ENCODE measurements around the gene ALDOA. TPM values are rescaled to one million over a fixed set of nuclear protein-coding genes. Genes with fewer than 3 reads are reported as not detected.

The ALDOA gene
- total RNA-seq, 6 donors from 2014 or later: 303 to 964 (median 731) TPM

GRCh38 chr16:30067584-30067916, 2.0 kb downstream of the ALDOA start:
- WGBS, 2 donors: 88 to 90% methylated on average over 6 of the region's 6 CpGs
- Histone ChIP-seq H3K27ac (peak overlapping the region in 3 of 4 donors; percentile 96 to 98 (median 98)), H3K4me1 (peaks cover 36 to 54% (median 44%) of the 10 kb centered on the region in 4 donors), H3K9me3 (no peaks in the 10 kb centered on the region), H3K27me3 (no peaks in the 10 kb centered on the region), H3K36me3 (peaks cover 29 to 57% (median 55%) of the 10 kb centered on the region in 4 donors), H3K4me3 (peak overlapping the region in 3 of 4 donors; percentile 74 to 99 (median 78))
- no peak for TF ChIP-seq POLR2A (IDR thresholded peaks at IDR 0.05)
- TF ChIP-seq EP300 (IDR thresholded peaks at IDR 0.05): no peak
- no peak for ATAC-seq (ENCODE audit: low FRiP score in 2 of 2)
- DNase-seq: no peak

DNA sequence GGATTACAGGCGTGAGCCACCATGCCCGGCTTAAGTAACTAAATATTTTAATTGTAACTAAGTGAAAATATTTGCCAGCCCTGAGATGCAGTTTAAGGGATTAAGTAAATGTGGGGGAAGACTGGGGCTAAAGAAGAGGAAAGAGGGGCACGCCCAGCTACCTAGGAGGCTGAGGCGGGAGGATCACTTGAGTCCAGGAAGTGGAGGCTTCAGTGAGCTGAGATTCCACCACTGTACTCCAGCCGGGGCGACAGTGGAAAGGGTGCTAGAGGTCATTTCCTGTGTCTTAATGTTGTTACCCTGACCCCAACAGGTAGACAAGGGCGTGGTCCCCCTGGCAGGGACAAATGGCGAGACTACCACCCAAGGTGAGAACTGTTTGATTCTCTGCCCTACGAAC, 2.8 kb downstream of the ALDOA start:
- peaks cover 29 to 62% (median 58%) of the 10 kb centered on the region in 4 donors for H3K36me3 ChIP-seq
- ATAC-seq (ENCODE audit: low FRiP score in 2 of 2) (no peak), DNase-seq (no peak)
- H3K27ac ChIP-seq: peak overlapping the region in 2 of 4 donors; percentile 28 to 37
- WGBS, 2 donors: 85 to 92% methylated on average over 8 to 9 of the region's 9 CpGs
- TF ChIP-seq POLR2A (IDR thresholded peaks at IDR 0.05): no peak
- TF ChIP-seq POLR2AphosphoS5 (IDR thresholded peaks at IDR 0.05): no peak
- H3K4me1 ChIP-seq: peaks cover 35 to 51% (median 41%) of the 10 kb centered on the region in 4 donors
- H3K27me3 ChIP-seq: no peaks in the 10 kb centered on the region
- no peak overlapping the region for H3K4me3 ChIP-seq
- H3K9me3 ChIP-seq: no peaks in the 10 kb centered on the region

DNA sequence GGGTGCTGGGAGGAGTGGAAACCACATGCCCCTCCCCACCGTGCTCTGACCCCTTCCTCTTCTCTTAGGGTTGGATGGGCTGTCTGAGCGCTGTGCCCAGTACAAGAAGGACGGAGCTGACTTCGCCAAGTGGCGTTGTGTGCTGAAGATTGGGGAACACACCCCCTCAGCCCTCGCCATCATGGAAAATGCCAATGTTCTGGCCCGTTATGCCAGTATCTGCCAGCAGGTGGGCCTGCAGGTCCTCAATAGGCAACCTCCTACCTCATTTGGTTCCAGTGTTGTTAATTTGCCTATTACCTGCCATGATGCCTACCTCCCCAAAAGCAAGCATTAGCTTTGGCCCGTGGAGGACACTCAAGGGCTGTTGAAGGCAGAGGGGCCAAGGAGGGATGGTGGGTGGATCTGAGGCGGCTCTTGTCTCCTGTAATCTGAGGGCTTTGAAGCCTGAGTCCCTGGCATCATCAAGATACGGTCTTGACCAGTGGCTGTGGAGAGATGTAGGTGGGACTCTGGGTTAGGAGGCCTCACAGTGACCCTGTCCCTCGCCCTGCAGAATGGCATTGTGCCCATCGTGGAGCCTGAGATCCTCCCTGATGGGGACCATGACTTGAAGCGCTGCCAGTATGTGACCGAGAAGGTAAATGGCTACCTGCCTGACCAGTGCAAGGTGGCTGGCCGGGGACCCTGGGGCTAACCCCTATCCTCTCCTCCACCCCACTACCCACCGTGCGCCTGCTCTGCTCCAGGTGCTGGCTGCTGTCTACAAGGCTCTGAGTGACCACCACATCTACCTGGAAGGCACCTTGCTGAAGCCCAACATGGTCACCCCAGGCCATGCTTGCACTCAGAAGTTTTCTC, 3.4 kb downstream of the ALDOA start:
- no peak overlapping the region for H3K4me3 ChIP-seq
- H3K9me3 ChIP-seq: no peaks in the 10 kb centered on the region
- ATAC-seq (ENCODE audit: low FRiP score in 2 of 2) (no peak), DNase-seq (no peak)
- no peaks in the 10 kb centered on the region for H3K27me3 ChIP-seq
- H3K36me3 ChIP-seq: peaks cover 29 to 67% (median 58%) of the 10 kb centered on the region in 4 donors
- H3K4me1 ChIP-seq: peaks cover 28 to 45% (median 34%) of the 10 kb centered on the region in 4 donors
- TF ChIP-seq EP300 (IDR thresholded peaks at IDR 0.05) (no peak), CTCF (IDR thresholded peaks at IDR 0.05) (peak in 5 of 6 experiments; percentile 18 to 68 (median 31))
- 81 to 84% methylated on average over 11 to 17 of the region's 17 CpGs for WGBS, 2 donors
- H3K27ac ChIP-seq: peak overlapping the region in 2 of 4 donors; percentile 28 to 37

DNA sequence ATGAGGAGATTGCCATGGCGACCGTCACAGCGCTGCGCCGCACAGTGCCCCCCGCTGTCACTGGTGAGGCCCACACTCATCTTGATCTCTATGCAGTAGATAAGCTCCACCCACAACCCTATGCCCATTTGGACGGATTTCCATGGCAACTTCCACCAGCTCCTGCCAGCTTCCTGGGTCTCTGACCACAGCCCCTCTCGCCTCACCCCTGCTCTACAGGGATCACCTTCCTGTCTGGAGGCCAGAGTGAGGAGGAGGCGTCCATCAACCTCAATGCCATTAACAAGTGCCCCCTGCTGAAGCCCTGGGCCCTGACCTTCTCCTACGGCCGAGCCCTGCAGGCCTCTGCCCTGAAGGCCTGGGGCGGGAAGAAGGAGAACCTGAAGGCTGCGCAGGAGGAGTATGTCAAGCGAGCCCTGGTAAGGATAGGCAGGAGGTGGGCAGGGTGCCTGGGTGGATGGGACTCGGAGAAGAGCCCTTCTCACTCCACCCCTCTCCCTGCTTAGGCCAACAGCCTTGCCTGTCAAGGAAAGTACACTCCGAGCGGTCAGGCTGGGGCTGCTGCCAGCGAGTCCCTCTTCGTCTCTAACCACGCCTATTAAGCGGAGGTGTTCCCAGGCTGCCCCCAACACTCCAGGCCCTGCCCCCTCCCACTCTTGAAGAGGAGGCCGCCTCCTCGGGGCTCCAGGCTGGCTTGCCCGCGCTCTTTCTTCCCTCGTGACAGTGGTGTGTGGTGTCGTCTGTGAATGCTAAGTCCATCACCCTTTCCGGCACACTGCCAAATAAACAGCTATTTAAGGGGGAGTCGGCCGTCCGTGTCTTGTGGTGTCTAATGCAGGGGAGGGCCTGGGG, 4.3 kb downstream of the ALDOA start:
- no peak overlapping the region for H3K4me3 ChIP-seq
- TF ChIP-seq POLR2A (IDR thresholded peaks at IDR 0.05) (no peak), CTCF (IDR thresholded peaks at IDR 0.05) (no peak), POLR2AphosphoS5 (IDR thresholded peaks at IDR 0.05) (no peak), EP300 (IDR thresholded peaks at IDR 0.05) (no peak)
- peak overlapping the region in 2 of 4 donors; percentile 19 to 37 for H3K27ac ChIP-seq
- H3K27me3 ChIP-seq: no peaks in the 10 kb centered on the region
- DNase-seq: peak in 1 of 2 donors; percentile 82
- 81 to 83% methylated on average over 31 of the region's 31 CpGs for WGBS, 2 donors
- H3K9me3 ChIP-seq: no peaks in the 10 kb centered on the region
- H3K36me3 ChIP-seq: peaks cover 29 to 67% (median 58%) of the 10 kb centered on the region in 4 donors
- ATAC-seq (ENCODE audit: low FRiP score in 2 of 2): no peak
- peaks cover 24 to 47% (median 34%) of the 10 kb centered on the region in 4 donors for H3K4me1 ChIP-seq

GRCh38 chr16:30070490-30070889, 4.9 kb downstream of the ALDOA start:
- H3K36me3 ChIP-seq: peaks cover 29 to 67% (median 58%) of the 10 kb centered on the region in 4 donors

More at GRCh38 chr16:30070490-30070889, 4.9 kb downstream of the ALDOA start:
- ATAC-seq (ENCODE audit: low FRiP score in 2 of 2): no peak
- no peak for DNase-seq
- Histone ChIP-seq H3K27me3 (no peaks in the 10 kb centered on the region), H3K4me1 (peaks cover 29 to 54% (median 40%) of the 10 kb centered on the region in 4 donors), H3K9me3 (no peaks in the 10 kb centered on the region), H3K27ac (no peak overlapping the region), H3K4me3 (no peak overlapping the region)
- no peak for TF ChIP-seq EP300 (IDR thresholded peaks at IDR 0.05)
- no peak for TF ChIP-seq POLR2AphosphoS5 (IDR thresholded peaks at IDR 0.05)
- no peak for TF ChIP-seq POLR2A (IDR thresholded peaks at IDR 0.05)
- no peak for TF ChIP-seq CTCF (IDR thresholded peaks at IDR 0.05)
